ENCODE results near the gene STK39. TPM values are rescaled to one million over a fixed set of nuclear protein-coding genes. Genes with fewer than 3 reads are reported as not detected.

STK39 gene
- polyA plus RNA-seq, 1 donor (not counting 4 experiments of a cell fraction or from before 2014, with no cell fraction given): 20.7 TPM

GRCh38 chr2:168186452-168186851, 60.9 kb downstream of the STK39 start:
- H3K9me3 ChIP-seq (ENCODE audit: control insufficient read depth, low read depth, low read length): no peaks in the 10 kb centered on the region
- DNase-seq (ENCODE audit: low read depth, low spot score): no peak
- no peak overlapping the region for H3K27ac ChIP-seq (ENCODE audit: control insufficient read depth, insufficient read depth, low read length)
- H3K9ac ChIP-seq (ENCODE audit: control insufficient read depth, extremely low read depth, insufficient read depth, low read length): no peak overlapping the region
- no peak overlapping the region for H3K4me2 ChIP-seq (ENCODE audit: control insufficient read depth, extremely low read depth, insufficient read depth, low read depth, low read length)
- H4K20me1 ChIP-seq (ENCODE audit: control insufficient read depth, extremely low read depth, insufficient read depth, low read length): no peaks in the 10 kb centered on the region
- peaks cover 0 to 3% of the 10 kb centered on the region in 2 experiments for H3K36me3 ChIP-seq (ENCODE audit: control insufficient read depth in 2 of 2, extremely low read depth in 1 of 2, insufficient read depth in 2 of 2, low read length in 2 of 2)
- H3K79me2 ChIP-seq (ENCODE audit: control insufficient read depth, insufficient read depth, low read length): peaks cover 17% of the 10 kb centered on the region
- H3K4me1 ChIP-seq (ENCODE audit: control insufficient read depth, extremely low read depth, insufficient read depth, low read length): peaks cover 43% of the 10 kb centered on the region
- H3K27me3 ChIP-seq (ENCODE audit: control insufficient read depth, extremely low read depth, insufficient read depth, low read length): no peaks in the 10 kb centered on the region
- no peak overlapping the region for H2AFZ ChIP-seq (ENCODE audit: control insufficient read depth, low read length)
- TF ChIP-seq, protein P1, sequence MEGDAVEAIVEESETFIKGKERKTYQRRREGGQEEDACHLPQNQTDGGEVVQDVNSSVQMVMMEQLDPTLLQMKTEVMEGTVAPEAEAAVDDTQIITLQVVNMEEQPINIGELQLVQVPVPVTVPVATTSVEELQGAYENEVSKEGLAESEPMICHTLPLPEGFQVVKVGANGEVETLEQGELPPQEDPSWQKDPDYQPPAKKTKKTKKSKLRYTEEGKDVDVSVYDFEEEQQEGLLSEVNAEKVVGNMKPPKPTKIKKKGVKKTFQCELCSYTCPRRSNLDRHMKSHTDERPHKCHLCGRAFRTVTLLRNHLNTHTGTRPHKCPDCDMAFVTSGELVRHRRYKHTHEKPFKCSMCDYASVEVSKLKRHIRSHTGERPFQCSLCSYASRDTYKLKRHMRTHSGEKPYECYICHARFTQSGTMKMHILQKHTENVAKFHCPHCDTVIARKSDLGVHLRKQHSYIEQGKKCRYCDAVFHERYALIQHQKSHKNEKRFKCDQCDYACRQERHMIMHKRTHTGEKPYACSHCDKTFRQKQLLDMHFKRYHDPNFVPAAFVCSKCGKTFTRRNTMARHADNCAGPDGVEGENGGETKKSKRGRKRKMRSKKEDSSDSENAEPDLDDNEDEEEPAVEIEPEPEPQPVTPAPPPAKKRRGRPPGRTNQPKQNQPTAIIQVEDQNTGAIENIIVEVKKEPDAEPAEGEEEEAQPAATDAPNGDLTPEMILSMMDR (optimal IDR thresholded peaks at IDR 0.05 in 1 of 3, IDR thresholded peaks at IDR 0.05 in 1 of 3, conservative IDR thresholded peaks at IDR 0.05 in 1 of 3; ENCODE audit: extremely low read depth in 1 of 3, insufficient read depth in 2 of 3, low read length in 3 of 3): no peak
- TF ChIP-seq EZH2 (IDR thresholded peaks at IDR 0.05; ENCODE audit: low read length): no peak
- no peak overlapping the region for H3K4me3 ChIP-seq (ENCODE audit: control insufficient read depth in 2 of 3, extremely low read depth in 1 of 3, insufficient read depth in 2 of 3, low read depth in 1 of 3, low read length in 3 of 3)
- FAIRE-seq: no peak
- H3K9me1 ChIP-seq (ENCODE audit: control insufficient read depth, extremely low read depth, insufficient read depth, low read length): peaks cover 3% of the 10 kb centered on the region
- dilution Hi-C loops (cut with MboI; ENCODE audit: extremely low pct_ligation_motif_present, low sequenced_read_pairs): no loop called here

GRCh38 chr2:168185583-168186274, 61.7 kb downstream of the STK39 start:
- no peak for TF ChIP-seq EZH2 (IDR thresholded peaks at IDR 0.05; ENCODE audit: low read length)
- TF ChIP-seq, protein P1 (optimal IDR thresholded peaks at IDR 0.05 in 1 of 3, IDR thresholded peaks at IDR 0.05 in 1 of 3, conservative IDR thresholded peaks at IDR 0.05 in 1 of 3; ENCODE audit: extremely low read depth in 1 of 3, insufficient read depth in 2 of 3, low read length in 3 of 3): no peak
- FAIRE-seq: no peak
- Histone ChIP-seq H3K9me3 (ENCODE audit: control insufficient read depth, low read depth, low read length) (no peaks in the 10 kb centered on the region), H3K9me1 (ENCODE audit: control insufficient read depth, extremely low read depth, insufficient read depth, low read length) (peaks cover 3% of the 10 kb centered on the region), H2AFZ (ENCODE audit: control insufficient read depth, low read length) (no peak overlapping the region), H4K20me1 (ENCODE audit: control insufficient read depth, extremely low read depth, insufficient read depth, low read length) (no peaks in the 10 kb centered on the region), H3K27ac (ENCODE audit: control insufficient read depth, insufficient read depth, low read length) (no peak overlapping the region), H3K4me2 (ENCODE audit: control insufficient read depth, extremely low read depth, insufficient read depth, low read depth, low read length) (no peak overlapping the region), H3K4me1 (ENCODE audit: control insufficient read depth, extremely low read depth, insufficient read depth, low read length) (peaks cover 42% of the 10 kb centered on the region), H3K27me3 (ENCODE audit: control insufficient read depth, extremely low read depth, insufficient read depth, low read length) (no peaks in the 10 kb centered on the region), H3K79me2 (ENCODE audit: control insufficient read depth, insufficient read depth, low read length) (peaks cover 17% of the 10 kb centered on the region), H3K9ac (ENCODE audit: control insufficient read depth, extremely low read depth, insufficient read depth, low read length) (no peak overlapping the region), H3K36me3 (ENCODE audit: control insufficient read depth in 2 of 2, extremely low read depth in 1 of 2, insufficient read depth in 2 of 2, low read length in 2 of 2) (peaks cover 0 to 3% of the 10 kb centered on the region in 2 experiments), H3K4me3 (ENCODE audit: control insufficient read depth in 2 of 3, extremely low read depth in 1 of 3, insufficient read depth in 2 of 3, low read depth in 1 of 3, low read length in 3 of 3) (no peak overlapping the region)
- dilution Hi-C loops (cut with MboI; ENCODE audit: extremely low pct_ligation_motif_present, low sequenced_read_pairs): no loop called here
- DNase-seq (ENCODE audit: low read depth, low spot score): no peak
